ENCODE measurements around the gene HDAC9. TPM values are rescaled to one million over a fixed set of nuclear protein-coding genes. Genes with fewer than 3 reads are reported as not detected.

The HDAC9 gene
- total and polyA plus RNA-seq, 7 experiments from 2014 or later, result 0.08 to 32.1 (median 0.30) TPM

DNA sequence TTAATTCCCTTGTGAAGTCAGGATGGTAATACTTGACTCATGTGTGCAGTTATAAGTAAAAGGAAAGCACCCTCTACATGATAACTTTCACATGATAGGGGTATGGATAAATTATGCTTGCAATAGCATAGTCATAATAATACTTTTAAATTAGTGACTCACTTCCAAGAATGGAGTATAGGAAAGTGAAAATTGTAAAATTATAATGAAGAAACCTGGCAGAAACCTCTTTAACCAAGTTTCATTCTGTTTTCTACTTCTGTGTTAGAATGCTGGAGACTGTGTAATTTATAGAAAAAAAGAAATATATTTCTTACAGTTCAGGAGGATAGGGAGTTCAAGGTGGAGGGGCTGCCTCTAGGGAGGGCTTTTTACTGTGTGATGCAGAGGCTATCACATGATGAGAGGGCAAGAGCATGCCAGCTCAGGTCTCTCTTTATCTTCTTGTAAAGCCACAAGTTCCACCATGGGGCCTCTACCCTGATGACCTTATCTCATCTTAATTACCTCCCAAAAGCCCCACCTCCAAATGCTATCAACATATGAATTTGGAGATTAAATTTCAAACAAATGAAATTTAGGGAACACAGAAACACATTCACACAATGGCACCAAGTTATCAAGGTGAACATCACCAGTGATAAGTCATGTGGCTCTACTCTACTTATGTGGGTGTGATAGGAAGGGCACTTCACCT, 43.2 kb downstream of the HDAC9 start:
- DNase-seq, result no peak
- no peak overlapping the region for H3K4me3 ChIP-seq (ENCODE audit: low read length)

DNA sequence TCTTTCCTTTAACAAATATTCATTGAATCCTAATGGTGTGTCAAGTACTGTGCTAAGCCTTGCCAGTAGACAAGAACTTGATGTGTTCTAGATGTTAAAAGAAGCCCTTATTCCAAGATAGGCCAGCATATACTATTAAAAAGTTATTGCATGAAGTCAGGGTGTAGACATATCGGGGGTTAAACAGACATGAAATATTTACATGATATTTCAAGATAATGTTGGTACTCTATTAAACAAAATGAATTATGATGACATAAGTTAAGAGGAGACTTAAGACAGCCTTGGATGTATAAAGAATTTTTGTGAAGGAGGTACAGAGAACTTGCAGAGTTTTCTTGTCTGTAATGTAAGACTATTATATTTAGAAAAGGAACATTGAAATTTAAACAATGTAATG, 44.8 kb downstream of the HDAC9 start:
- H3K4me1 ChIP-seq (ENCODE audit: control insufficient read depth in 2 of 2, insufficient read depth in 2 of 2, low read length in 2 of 2), result no peaks in the 10 kb centered on the region
- no peaks in the 10 kb centered on the region for H3K36me3 ChIP-seq (ENCODE audit: control insufficient read depth in 2 of 3, insufficient read depth in 3 of 3, low read length in 3 of 3)
- H3K4me3 ChIP-seq (ENCODE audit: low read length), result no peak overlapping the region
- POLR2A ChIA-PET, result no interaction called here
- CTCF ChIA-PET, result no interaction called here
- H3K27ac Mint-ChIP-seq, result no peak overlapping the region
- H3K9me3 Mint-ChIP-seq, result peaks cover 0 to 6% (median 0%) of the 10 kb centered on the region in 11 donors
- no peak overlapping the region for H3K4me3 Mint-ChIP-seq
- H3K27me3 Mint-ChIP-seq, result no peaks in the 10 kb centered on the region
- no peak overlapping the region for H3K27ac ChIP-seq (ENCODE audit: low read depth, low read length)
- H3K4me1 Mint-ChIP-seq, result peaks cover 0 to 1% (median 0%) of the 10 kb centered on the region in 7 donors
- no peaks in the 10 kb centered on the region for H3K36me3 Mint-ChIP-seq
- DNase-seq (no peak), ATAC-seq (no peak)
- H3K27me3 ChIP-seq (ENCODE audit: control insufficient read depth in 2 of 2, insufficient read depth in 2 of 2, low read length in 2 of 2), result no peaks in the 10 kb centered on the region
- intact Hi-C loops (cut with micrococcal nuclease), result no loop called here
- no peaks in the 10 kb centered on the region for H3K9me3 ChIP-seq (ENCODE audit: control insufficient read depth in 2 of 3, low read length in 3 of 3)

More for the DNA sequence above, 43.2 kb downstream of the HDAC9 start:
- no peak for ATAC-seq
- no peaks in the 10 kb centered on the region for H3K27me3 ChIP-seq (ENCODE audit: control insufficient read depth in 2 of 2, insufficient read depth in 2 of 2, low read length in 2 of 2)
- ChIA-PET POLR2A (no interaction called here), CTCF (no interaction called here)
- no peaks in the 10 kb centered on the region for H3K9me3 ChIP-seq (ENCODE audit: control insufficient read depth in 2 of 3, low read length in 3 of 3)
- H3K4me3 Mint-ChIP-seq, result no peak overlapping the region
- H3K36me3 Mint-ChIP-seq, result no peaks in the 10 kb centered on the region
- intact Hi-C loops (cut with micrococcal nuclease), result no loop called here
- H3K4me1 ChIP-seq (ENCODE audit: control insufficient read depth in 2 of 2, insufficient read depth in 2 of 2, low read length in 2 of 2), result no peaks in the 10 kb centered on the region
- H3K27me3 Mint-ChIP-seq, result no peaks in the 10 kb centered on the region
- no peak overlapping the region for H3K27ac ChIP-seq (ENCODE audit: low read depth, low read length)
- H3K36me3 ChIP-seq (ENCODE audit: control insufficient read depth in 2 of 3, insufficient read depth in 3 of 3, low read length in 3 of 3), result no peaks in the 10 kb centered on the region
- no peak overlapping the region for H3K27ac Mint-ChIP-seq
- H3K4me1 Mint-ChIP-seq, result peaks cover 0 to 1% (median 0%) of the 10 kb centered on the region in 7 donors
- peaks cover 0 to 4% (median 0%) of the 10 kb centered on the region in 11 donors for H3K9me3 Mint-ChIP-seq

DNA sequence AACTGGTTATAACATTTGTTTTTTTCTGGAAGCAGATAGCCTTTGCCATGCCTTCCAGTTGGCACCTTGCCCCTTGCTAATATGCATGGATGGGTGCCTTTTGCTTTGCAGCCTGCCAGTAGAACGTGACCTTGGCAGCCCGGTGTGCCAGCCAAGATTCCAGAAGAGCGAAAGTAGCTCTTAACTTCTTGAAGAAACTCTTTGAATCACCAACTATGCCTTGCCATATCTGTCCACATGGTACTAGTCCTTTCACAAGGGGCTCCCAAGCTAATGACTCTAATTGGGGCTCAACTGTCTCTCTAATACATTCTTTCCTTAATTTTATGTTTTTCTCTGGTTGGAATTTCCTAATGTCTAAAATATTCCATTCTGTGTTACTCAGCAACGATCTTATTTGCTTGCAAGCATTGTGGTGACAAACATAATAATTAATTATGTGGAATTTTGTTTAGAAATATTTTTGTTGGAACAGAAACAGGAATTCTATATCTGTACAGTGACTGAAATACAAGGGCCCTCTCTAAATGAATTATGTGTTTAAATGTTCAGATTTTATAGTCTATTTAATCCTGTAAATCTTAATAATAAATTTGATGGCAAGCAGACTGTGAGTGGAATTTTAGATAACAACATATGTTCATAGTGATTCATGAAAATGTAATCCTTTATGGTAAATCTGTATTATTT, 45.8 kb downstream of the HDAC9 start:
- ATAC-seq (no peak), DNase-seq (no peak)
- H3K27me3 ChIP-seq (ENCODE audit: control insufficient read depth in 2 of 2, insufficient read depth in 2 of 2, low read length in 2 of 2), result no peaks in the 10 kb centered on the region
- H3K4me1 Mint-ChIP-seq, result peaks cover 0 to 1% (median 0%) of the 10 kb centered on the region in 7 donors
- intact Hi-C loops (cut with micrococcal nuclease), result no loop called here
- no peaks in the 10 kb centered on the region for H3K9me3 ChIP-seq (ENCODE audit: control insufficient read depth in 2 of 3, low read length in 3 of 3)
- no peaks in the 10 kb centered on the region for H3K36me3 Mint-ChIP-seq
- ChIA-PET POLR2A (no interaction called here), CTCF (no interaction called here)
- H3K27ac ChIP-seq (ENCODE audit: low read depth, low read length), result no peak overlapping the region
- H3K4me3 ChIP-seq (ENCODE audit: low read length), result no peak overlapping the region
- H3K27me3 Mint-ChIP-seq, result no peaks in the 10 kb centered on the region
- H3K4me3 Mint-ChIP-seq, result no peak overlapping the region
- H3K27ac Mint-ChIP-seq, result no peak overlapping the region
- H3K36me3 ChIP-seq (ENCODE audit: control insufficient read depth in 2 of 3, insufficient read depth in 3 of 3, low read length in 3 of 3), result no peaks in the 10 kb centered on the region
- H3K9me3 Mint-ChIP-seq, result peaks cover 0 to 6% (median 0%) of the 10 kb centered on the region in 11 donors
- H3K4me1 ChIP-seq (ENCODE audit: control insufficient read depth in 2 of 2, insufficient read depth in 2 of 2, low read length in 2 of 2), result no peaks in the 10 kb centered on the region

DNA sequence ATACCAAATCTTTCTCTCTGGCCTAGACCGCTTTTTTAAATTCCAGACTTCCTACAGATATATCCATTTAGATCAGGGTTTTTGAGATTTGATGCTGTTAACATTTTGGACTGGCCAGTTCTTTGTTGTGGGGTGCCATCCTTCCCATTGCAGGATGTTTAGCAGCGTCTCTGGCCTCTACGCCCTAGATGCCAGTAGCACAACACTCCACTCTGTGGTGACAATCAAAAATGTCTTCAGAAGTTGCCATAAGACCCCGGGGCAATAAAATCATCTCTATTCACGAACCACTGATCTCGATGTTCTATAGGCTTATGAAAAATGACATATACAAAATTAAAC, 46.3 kb downstream of the HDAC9 start:
- peaks cover 0 to 1% (median 0%) of the 10 kb centered on the region in 7 donors for H3K4me1 Mint-ChIP-seq
- H3K9me3 Mint-ChIP-seq, result peaks cover 0 to 6% (median 0%) of the 10 kb centered on the region in 11 donors
- ATAC-seq, result no peak
- ChIA-PET POLR2A (no interaction called here), CTCF (no interaction called here)
- no peaks in the 10 kb centered on the region for H3K4me1 ChIP-seq (ENCODE audit: control insufficient read depth in 2 of 2, insufficient read depth in 2 of 2, low read length in 2 of 2)
- no peaks in the 10 kb centered on the region for H3K27me3 Mint-ChIP-seq
- no peak overlapping the region for H3K27ac ChIP-seq (ENCODE audit: low read depth, low read length)
- H3K36me3 ChIP-seq (ENCODE audit: control insufficient read depth in 2 of 3, insufficient read depth in 3 of 3, low read length in 3 of 3), result no peaks in the 10 kb centered on the region
- H3K36me3 Mint-ChIP-seq, result no peaks in the 10 kb centered on the region
- DNase-seq, result no peak
- H3K4me3 ChIP-seq (ENCODE audit: low read length), result no peak overlapping the region
- no peak overlapping the region for H3K27ac Mint-ChIP-seq
- intact Hi-C loops (cut with micrococcal nuclease), result no loop called here
- no peak overlapping the region for H3K4me3 Mint-ChIP-seq
- H3K9me3 ChIP-seq (ENCODE audit: control insufficient read depth in 2 of 3, low read length in 3 of 3), result no peaks in the 10 kb centered on the region
- no peaks in the 10 kb centered on the region for H3K27me3 ChIP-seq (ENCODE audit: control insufficient read depth in 2 of 2, insufficient read depth in 2 of 2, low read length in 2 of 2)

DNA sequence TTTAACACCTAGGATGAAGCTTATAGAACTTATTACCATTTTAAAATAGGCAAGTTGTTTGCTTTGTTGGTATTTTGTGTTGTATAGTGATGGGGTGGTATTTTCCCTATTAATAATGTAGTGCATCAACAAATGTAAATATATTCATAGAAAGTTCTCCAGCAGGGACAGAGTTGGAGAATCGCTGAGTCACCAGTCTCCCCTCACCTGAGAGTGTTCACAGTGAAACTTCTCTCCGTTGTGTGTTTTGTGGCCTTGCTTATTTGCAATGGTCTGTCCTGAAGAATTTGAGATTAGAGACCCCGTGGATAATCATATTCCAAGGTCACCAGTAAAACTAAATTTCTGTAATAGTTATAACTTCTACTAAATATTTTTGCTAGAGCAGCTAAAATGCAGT, 51.0 kb downstream of the HDAC9 start:
- no peak overlapping the region for H3K4me3 ChIP-seq (ENCODE audit: low read length)
- Mint-ChIP-seq H3K4me1 (peaks cover 0 to 3% (median 0%) of the 10 kb centered on the region in 7 donors), H3K27ac (no peak overlapping the region), H3K27me3 (no peaks in the 10 kb centered on the region), H3K36me3 (no peaks in the 10 kb centered on the region), H3K4me3 (no peak overlapping the region), H3K9me3 (peaks cover 0 to 6% (median 0%) of the 10 kb centered on the region in 11 donors)
- intact Hi-C loops (cut with micrococcal nuclease), result no loop called here
- ChIA-PET POLR2A (no interaction called here), CTCF (no interaction called here)
- DNase-seq (no peak), ATAC-seq (no peak)
- no peaks in the 10 kb centered on the region for H3K27me3 ChIP-seq (ENCODE audit: control insufficient read depth in 2 of 2, insufficient read depth in 2 of 2, low read length in 2 of 2)
- no peaks in the 10 kb centered on the region for H3K9me3 ChIP-seq (ENCODE audit: control insufficient read depth in 2 of 3, low read length in 3 of 3)
- H3K36me3 ChIP-seq (ENCODE audit: control insufficient read depth in 2 of 3, insufficient read depth in 3 of 3, low read length in 3 of 3), result no peaks in the 10 kb centered on the region
- H3K27ac ChIP-seq (ENCODE audit: low read depth, low read length), result no peak overlapping the region
- no peaks in the 10 kb centered on the region for H3K4me1 ChIP-seq (ENCODE audit: control insufficient read depth in 2 of 2, insufficient read depth in 2 of 2, low read length in 2 of 2)

DNA sequence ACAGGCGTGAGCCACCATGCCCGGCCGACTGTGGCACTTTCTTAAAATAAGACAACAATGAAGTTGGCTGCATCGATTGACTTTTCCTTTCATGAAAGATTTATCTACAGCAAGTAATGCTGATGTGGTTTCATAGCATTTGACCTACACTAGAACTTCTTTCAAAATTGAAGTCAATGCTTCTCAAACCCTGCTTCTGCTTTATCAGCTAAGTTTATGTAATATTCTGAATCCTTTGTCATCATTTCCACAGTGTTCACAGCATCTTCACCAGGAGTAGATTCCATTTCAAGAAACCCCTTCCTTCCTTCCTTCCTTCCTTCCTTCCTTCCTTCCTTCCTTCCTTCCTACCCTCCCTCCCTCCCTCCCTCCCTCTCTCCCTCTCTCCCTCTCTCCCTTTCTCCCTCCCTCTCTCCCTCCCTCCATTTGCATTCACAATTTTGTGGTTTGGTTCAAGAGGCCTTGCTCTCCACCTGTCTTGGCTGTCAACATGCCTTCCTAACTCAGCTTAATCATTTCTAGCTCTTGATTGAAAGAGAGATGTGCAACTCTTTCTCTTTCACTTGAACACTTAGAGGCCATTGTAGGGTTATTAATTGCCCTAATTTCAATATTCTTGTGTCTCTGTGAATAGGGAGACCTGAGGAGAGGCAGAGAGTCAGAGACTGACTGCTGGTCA, 52.1 kb downstream of the HDAC9 start:
- H3K4me1 Mint-ChIP-seq, result peaks cover 0 to 3% (median 0%) of the 10 kb centered on the region in 7 donors
- CTCF ChIA-PET, result interaction anchor here (0.7 kb wide), 1 partner anchor 26 kb away, joined by 3 read pairs; no protein-coding TSS in a partner anchor
- H3K4me3 Mint-ChIP-seq, result no peak overlapping the region
- H3K27me3 Mint-ChIP-seq, result no peaks in the 10 kb centered on the region
- intact Hi-C loops (cut with micrococcal nuclease), result no loop called here
- DNase-seq (no peak), ATAC-seq (no peak)
- H3K9me3 Mint-ChIP-seq, result peaks cover 0 to 6% (median 0%) of the 10 kb centered on the region in 11 donors
- Histone ChIP-seq H3K27ac (ENCODE audit: low read depth, low read length) (no peak overlapping the region), H3K27me3 (ENCODE audit: control insufficient read depth in 2 of 2, insufficient read depth in 2 of 2, low read length in 2 of 2) (no peaks in the 10 kb centered on the region), H3K4me3 (ENCODE audit: low read length) (no peak overlapping the region), H3K9me3 (ENCODE audit: control insufficient read depth in 2 of 3, low read length in 3 of 3) (no peaks in the 10 kb centered on the region), H3K36me3 (ENCODE audit: control insufficient read depth in 2 of 3, insufficient read depth in 3 of 3, low read length in 3 of 3) (no peaks in the 10 kb centered on the region), H3K4me1 (ENCODE audit: control insufficient read depth in 2 of 2, insufficient read depth in 2 of 2, low read length in 2 of 2) (no peaks in the 10 kb centered on the region)
- POLR2A ChIA-PET, result no interaction called here
- H3K36me3 Mint-ChIP-seq, result no peaks in the 10 kb centered on the region
- H3K27ac Mint-ChIP-seq, result no peak overlapping the region
